Motor neuron (in vitro differentiated cells): ENCODE measurements around the gene ZFTA. TPM values are rescaled to one million over a fixed set of nuclear protein-coding genes. Genes with fewer than 3 reads are reported as not detected.

Experiments used
- ATAC-seq, 8 experiments: fragments of 200-7000 bp; cut with Tn5 transposase; replicated peaks in 6 of 8; 2 replicates each; pipeline ENCODE4 v1.8.0; 2021; ENCODE audit warnings: mild to moderate bottlenecking in 8 of 8, moderate library complexity in 8 of 8
- H3K27ac ChIP-seq, 2 donors: fragments of 250-450 bp; sonication (Bioruptor Pico); 2 replicates each; pipeline ENCODE4 v1.9.0; 2021; ENCODE audit warnings: antibody characterized with exemption in 2 of 2, mild to moderate bottlenecking in 2 of 2, moderate library complexity in 1 of 2
- H3K4me1 ChIP-seq, 2 donors: fragments of 250-450 bp; sonication (Bioruptor Pico); replicated peaks in 1 of 2; 2 replicates each; pipeline ENCODE4 v1.6.1; 2021; ENCODE audit warnings: antibody characterized with exemption in 2 of 2, mild to moderate bottlenecking in 2 of 2, moderate library complexity in 1 of 2
- H3K4me3 ChIP-seq, 5 donors: fragments of 250-450 bp; sonication (Bioruptor Pico); 2 replicates each; pipeline ENCODE4 v1.9.0; 2021; ENCODE audit warnings: antibody characterized with exemption in 5 of 5, mild to moderate bottlenecking in 5 of 5, moderate library complexity in 4 of 5
- WGBS, 10 experiments: fragments of 450-650 bp; shearing (Covaris generic); methylation state at CpG; one replicate each; pipeline ENCODE4 v1.0.0; 2022; 5-methylcytosine and 5-hydroxymethylcytosine counted together
- in situ Hi-C, 9 experiments: fragments of 400-800 bp; cut with MboI; loops; one replicate each; pipeline ENCODE4 v1.15.0; 2021; ENCODE audit warnings: low sequenced_read_pairs in 9 of 9, low pct_unique_long_range_greater_than_20kb in 2 of 9; ENCODE audit not compliant: unreplicated experiment in 9 of 9
- total RNA-seq, 8 experiments: library from RNA; unstranded; fragments of 300-600 nt; gene quantifications; 2 replicates each; pipeline versions ENCODE4 v1.2.3 to v1.2.4, GENCODE V29; 2022

Gene ZFTA
- total RNA-seq, 8 experiments from 2014 or later, result 22.3 to 81.0 (median 35.1) TPM

GRCh38 chr11:63761931-63762653 is 6.5 kb downstream of the ZFTA start:
- Histone ChIP-seq H3K4me1 (peaks cover 45 to 55% of the 10 kb centered on the region in 2 donors), H3K4me3 (peak overlapping the region; percentile 30 to 52 (median 38)), H3K27ac (peak overlapping the region; percentile 87 to 94)
- peak; percentile 29 to 60 (median 50) for ATAC-seq
- 0 to 41% (median 10%) methylated on average over 1 to 10 of the region's 34 CpGs; no CpG with 5 or more reads in 5 of the 10 experiments for WGBS, 10 experiments
- in situ Hi-C loops, result no loop called here

- WGBS, 10 experiments, result 0 to 80% (median 17%) methylated on average over 1 to 5 of the region's 10 CpGs; no CpG with 5 or more reads in 5 of the 10 experiments
- in situ Hi-C loops, result no loop called here
- no peak for ATAC-seq
- Histone ChIP-seq H3K4me3 (peak overlapping the region in 3 of 5 donors; percentile 38 to 52 (median 50)), H3K27ac (peak overlapping the region; percentile 38 to 94), H3K4me1 (peaks cover 35 to 46% of the 10 kb centered on the region in 2 donors)
Measured at GRCh38 chr11:63761188-63761587, 7.4 kb downstream of the ZFTA start.

- Histone ChIP-seq H3K4me3 (peak overlapping the region in 1 of 5 donors; percentile 52), H3K27ac (no peak overlapping the region), H3K4me1 (peaks cover 29 to 40% of the 10 kb centered on the region in 2 donors)
- in situ Hi-C loops, result no loop called here
- 17 to 90% (median 39%) methylated on average over 1 to 5 of the region's 5 CpGs; no CpG with 5 or more reads in 3 of the 10 experiments for WGBS, 10 experiments
- ATAC-seq, result peak in 1 of 8 experiments; percentile 16
Measured at GRCh38 chr11:63760487-63761079, 8.0 kb downstream of the ZFTA start.

DNA sequence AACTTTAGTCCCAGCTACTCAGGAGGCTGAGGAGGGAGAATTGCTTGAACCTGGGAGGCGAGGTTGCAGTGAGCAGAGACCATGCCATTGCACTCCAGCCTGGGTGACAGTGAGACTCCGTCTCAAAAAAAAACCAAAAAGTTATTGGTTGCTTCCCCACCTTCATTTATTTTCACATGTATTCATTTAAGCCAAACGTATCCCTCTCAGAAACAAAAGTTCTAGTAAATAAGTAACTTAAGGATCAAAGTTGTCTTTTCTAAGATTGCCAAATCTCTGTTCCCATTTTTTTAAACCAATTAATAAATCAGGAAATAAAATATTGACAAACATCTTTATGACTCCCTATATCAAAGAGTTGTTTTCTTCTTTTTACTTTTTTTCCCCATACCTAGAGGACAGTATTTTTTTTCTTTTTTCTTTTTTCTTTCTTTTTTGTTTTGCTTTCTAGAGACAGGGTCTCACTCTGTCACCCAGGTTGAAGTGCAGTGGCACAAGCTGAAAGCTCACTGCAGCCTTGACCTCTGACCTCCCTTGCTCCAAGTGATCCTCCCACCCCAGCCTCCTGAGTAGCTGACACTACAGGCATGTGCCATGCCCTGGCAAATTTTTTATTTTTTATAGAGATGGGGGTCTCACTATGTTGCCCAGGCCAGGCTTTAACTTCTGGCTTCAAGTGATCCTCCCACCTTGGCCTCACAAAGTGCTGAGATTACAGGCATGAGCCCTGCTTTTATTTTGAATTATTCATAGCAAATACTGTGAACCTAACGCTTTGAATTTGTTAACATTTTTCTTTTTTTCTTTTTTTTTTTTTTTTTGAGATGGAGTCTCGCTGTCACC is 11.4 kb downstream of the ZFTA start:
- ATAC-seq, result no peak
- in situ Hi-C loops, result no loop called here

DNA sequence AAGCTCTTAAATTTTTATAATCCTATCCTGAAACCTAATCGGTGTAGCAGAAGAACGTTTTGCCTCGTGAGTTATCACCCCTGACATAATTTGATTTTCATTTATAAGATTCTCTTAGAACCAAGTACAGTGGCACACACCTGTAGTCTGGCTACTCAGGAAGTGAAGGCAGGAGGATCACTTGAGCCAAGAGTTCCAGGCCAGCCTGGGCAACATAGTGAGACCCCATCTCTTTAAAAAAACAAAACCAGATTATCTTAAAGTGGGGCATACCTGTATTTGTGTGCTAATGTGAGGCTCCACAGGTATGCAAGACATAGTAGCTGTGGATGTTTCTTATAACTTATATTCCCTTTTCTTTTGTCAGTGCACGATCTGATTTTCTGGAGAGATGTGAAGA is 19.0 kb downstream of the ZFTA start:
- in situ Hi-C loops, result no loop called here

More for the DNA sequence above, 11.4 kb downstream of the ZFTA start:
- WGBS, 10 experiments, result 77 to 100% (median 93%) methylated on average over 1 to 5 of the region's 5 CpGs
- H3K4me1 ChIP-seq, result peaks cover 13 to 15% of the 10 kb centered on the region in 2 donors
- H3K27ac ChIP-seq, result no peak overlapping the region
- no peak overlapping the region for H3K4me3 ChIP-seq

GRCh38 chr11:63747011-63747410 is 21.6 kb downstream of the ZFTA start:
- no peak overlapping the region for H3K4me3 ChIP-seq
- no peak overlapping the region for H3K27ac ChIP-seq
- in situ Hi-C loops, result no loop called here

More for the DNA sequence above, 19.0 kb downstream of the ZFTA start:
- ATAC-seq, result no peak
- no peaks in the 10 kb centered on the region for H3K4me1 ChIP-seq
- H3K4me3 ChIP-seq, result no peak overlapping the region
- no peak overlapping the region for H3K27ac ChIP-seq
- WGBS, 10 experiments, result 76 to 100% (median 92%) methylated on average over 2 to 4 of the region's 4 CpGs; no CpG with 5 or more reads in 3 of the 10 experiments

DNA sequence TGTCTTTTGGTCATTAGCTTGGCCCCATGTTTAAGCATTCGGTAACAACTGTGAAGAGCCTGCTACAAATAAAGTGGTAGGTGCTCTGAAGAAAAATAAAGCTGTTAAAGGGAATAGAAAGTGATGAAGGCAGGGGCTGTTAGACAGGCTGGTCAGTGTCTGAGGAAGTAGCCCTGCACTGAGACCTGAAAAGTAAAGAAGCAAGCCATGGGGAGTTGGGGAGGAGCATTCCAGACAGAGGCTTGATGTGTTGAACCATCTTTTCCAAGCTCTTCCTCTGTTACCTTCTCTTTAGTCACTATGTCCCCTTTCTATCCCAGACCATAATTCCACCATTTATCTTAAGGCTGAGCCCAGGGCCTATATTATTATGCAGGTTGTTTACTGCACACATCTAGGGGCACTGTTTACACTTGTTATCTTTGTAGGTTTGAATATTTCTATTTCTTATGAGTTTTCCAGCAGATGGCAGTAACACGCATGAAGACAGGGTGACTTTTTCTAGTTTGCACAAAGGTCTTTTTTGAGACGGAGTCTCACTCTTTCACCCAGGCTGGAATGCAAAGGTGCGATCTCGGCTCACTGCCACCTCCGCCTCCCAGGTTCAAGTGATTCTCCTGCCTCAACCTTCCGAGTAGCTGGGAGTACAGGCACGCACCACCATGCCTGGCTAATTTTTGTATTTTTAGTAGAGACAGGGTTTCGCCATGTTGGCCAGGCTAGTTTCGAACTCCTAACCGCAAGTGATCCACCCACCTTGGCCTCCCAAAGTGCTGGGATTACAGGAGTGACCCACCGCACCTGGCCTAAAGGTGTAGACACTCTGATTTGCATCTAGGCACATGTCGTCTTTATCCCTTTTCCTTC is 23.0 kb downstream of the ZFTA start:
- ATAC-seq, result peak in 2 of 8 experiments; percentile 21 to 32
- no peak overlapping the region for H3K27ac ChIP-seq
- no peak overlapping the region for H3K4me3 ChIP-seq
- H3K4me1 ChIP-seq, result no peaks in the 10 kb centered on the region
- in situ Hi-C loops, result no loop called here
- WGBS, 10 experiments, result 52 to 97% (median 93%) methylated on average over 1 to 11 of the region's 13 CpGs; no CpG with 5 or more reads in 1 of the 10 experiments

More at GRCh38 chr11:63747011-63747410, 21.6 kb downstream of the ZFTA start:
- H3K4me1 ChIP-seq, result no peaks in the 10 kb centered on the region
- WGBS, 10 experiments, result 0 to 100% (median 93%) methylated on average over 1 to 3 of the region's 3 CpGs; no CpG with 5 or more reads in 4 of the 10 experiments
- ATAC-seq, result peak in 3 of 8 experiments; percentile 33 to 87 (median 87)

DNA sequence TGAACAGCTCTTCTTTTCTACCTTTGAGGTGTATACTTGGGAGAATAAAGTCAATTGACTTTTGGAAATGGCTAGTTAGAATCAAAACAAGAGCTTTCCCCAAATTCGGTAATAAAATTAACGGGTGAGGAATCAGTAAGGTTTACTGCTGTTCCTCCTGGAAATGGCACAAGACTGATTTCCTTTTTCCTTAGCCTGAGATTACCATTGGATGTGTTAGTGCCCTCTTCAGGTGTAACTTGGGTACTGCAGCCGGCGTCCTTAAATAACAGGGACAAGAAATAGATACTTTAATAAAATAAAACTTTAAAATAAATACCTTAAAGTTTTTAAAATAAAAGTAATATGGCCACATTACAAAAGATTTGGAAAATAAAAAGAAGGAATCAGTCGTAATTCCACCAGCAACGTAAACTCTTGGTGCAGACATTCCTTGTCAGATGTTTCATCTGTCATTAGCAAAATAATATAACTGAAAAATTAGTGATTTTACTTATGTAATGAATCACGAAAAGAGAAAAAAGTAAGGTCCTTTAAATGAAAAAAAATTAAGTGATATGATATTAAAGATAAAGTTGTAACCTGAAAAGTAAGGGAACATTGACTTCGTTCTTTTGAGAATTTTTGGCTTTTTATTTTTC is 29.7 kb downstream of the ZFTA start:
- H3K27ac ChIP-seq, result no peak overlapping the region
- H3K4me3 ChIP-seq, result no peak overlapping the region
- in situ Hi-C loops, result no loop called here
- peak in 3 of 8 experiments; percentile 31 to 55 (median 50) for ATAC-seq
- peaks cover 0 to 2% of the 10 kb centered on the region in 2 donors for H3K4me1 ChIP-seq
- 6 to 34% (median 23%) methylated on average over 5 to 8 of the region's 8 CpGs for WGBS, 10 experiments

GRCh38 chr11:63737718-63738117 is 30.9 kb downstream of the ZFTA start:
- ATAC-seq, result no peak
- in situ Hi-C loops, result no loop called here

GRCh38 chr11:63736864-63737263 is 31.7 kb downstream of the ZFTA start:
- H3K4me1 ChIP-seq, result peaks cover 0 to 2% of the 10 kb centered on the region in 2 donors
- H3K27ac ChIP-seq, result no peak overlapping the region
- in situ Hi-C loops, result no loop called here
- WGBS, 10 experiments, result 93 to 100% (median 98%) methylated on average over 1 to 4 of the region's 4 CpGs; no CpG with 5 or more reads in 3 of the 10 experiments
- H3K4me3 ChIP-seq, result no peak overlapping the region
- no peak for ATAC-seq

More at GRCh38 chr11:63737718-63738117, 30.9 kb downstream of the ZFTA start:
- WGBS, 10 experiments, result 22 to 100% (median 89%) methylated on average over 1 of the region's 1 CpG; no CpG with 5 or more reads in 3 of the 10 experiments
- peaks cover 0 to 2% of the 10 kb centered on the region in 2 donors for H3K4me1 ChIP-seq
- no peak overlapping the region for H3K27ac ChIP-seq
- H3K4me3 ChIP-seq, result no peak overlapping the region

DNA sequence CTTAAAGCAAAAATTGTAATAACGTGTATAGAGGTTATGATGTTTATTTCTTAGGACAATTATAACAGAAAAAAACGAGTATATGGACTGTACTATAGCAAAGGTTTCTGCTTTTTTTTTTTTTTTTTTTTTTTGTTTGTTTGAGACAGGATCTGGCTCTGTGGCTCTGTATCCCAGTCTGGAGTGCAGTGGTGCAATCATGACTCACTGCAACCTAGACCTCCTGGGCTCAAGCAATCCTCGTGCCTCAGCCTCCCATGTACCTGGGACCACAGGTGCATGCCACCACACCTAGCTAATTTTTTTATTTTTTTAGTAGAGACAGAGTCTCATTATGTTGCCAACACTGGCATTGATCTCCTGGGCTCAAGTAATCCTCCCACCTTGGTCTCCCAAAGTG is 39.2 kb downstream of the ZFTA start:
- WGBS, 10 experiments, result 62 to 100% (median 96%) methylated on average over 1 to 3 of the region's 3 CpGs
- no peak for ATAC-seq
- in situ Hi-C loops, result no loop called here
- Histone ChIP-seq H3K4me1 (peaks cover 0 to 6% of the 10 kb centered on the region in 2 donors), H3K4me3 (no peak overlapping the region), H3K27ac (no peak overlapping the region)
